ENCODE data around the gene OSBPL1A.

The OSBPL1A gene

GRCh38 chr18:24428709-24429108 is 31.1 kb upstream of the OSBPL1A start:
- no peak for TF ChIP-seq ZFX (IDR thresholded peaks at IDR 0.05; ENCODE audit: borderline replicate concordance)
- TF ChIP-seq, protein P1, sequence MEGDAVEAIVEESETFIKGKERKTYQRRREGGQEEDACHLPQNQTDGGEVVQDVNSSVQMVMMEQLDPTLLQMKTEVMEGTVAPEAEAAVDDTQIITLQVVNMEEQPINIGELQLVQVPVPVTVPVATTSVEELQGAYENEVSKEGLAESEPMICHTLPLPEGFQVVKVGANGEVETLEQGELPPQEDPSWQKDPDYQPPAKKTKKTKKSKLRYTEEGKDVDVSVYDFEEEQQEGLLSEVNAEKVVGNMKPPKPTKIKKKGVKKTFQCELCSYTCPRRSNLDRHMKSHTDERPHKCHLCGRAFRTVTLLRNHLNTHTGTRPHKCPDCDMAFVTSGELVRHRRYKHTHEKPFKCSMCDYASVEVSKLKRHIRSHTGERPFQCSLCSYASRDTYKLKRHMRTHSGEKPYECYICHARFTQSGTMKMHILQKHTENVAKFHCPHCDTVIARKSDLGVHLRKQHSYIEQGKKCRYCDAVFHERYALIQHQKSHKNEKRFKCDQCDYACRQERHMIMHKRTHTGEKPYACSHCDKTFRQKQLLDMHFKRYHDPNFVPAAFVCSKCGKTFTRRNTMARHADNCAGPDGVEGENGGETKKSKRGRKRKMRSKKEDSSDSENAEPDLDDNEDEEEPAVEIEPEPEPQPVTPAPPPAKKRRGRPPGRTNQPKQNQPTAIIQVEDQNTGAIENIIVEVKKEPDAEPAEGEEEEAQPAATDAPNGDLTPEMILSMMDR (IDR thresholded peaks at IDR 0.05), result no peak
- no peak overlapping the region for H3K27ac ChIP-seq

DNA sequence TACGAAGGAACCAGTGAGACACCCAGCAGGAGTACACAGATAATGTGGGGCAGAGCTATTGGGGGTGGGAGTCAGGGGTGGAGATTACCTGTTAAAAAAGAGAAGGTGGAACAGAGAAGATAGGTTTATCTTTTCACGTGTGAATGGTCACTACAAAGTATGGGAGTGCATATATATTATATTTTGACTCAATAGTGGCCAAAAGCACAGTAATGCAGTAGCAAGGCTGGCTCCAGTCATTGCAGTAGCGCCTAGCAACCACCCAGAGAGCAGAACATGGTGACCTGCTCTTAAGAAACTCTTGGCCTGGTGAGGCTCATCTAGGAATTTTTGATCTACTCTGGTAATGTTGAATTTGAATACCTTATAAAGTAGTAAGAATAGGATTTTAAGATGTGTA is 29.9 kb upstream of the OSBPL1A start:
- H3K27ac ChIP-seq, result no peak overlapping the region
- TF ChIP-seq ZFX (IDR thresholded peaks at IDR 0.05; ENCODE audit: borderline replicate concordance), result no peak
- TF ChIP-seq, protein P1 (IDR thresholded peaks at IDR 0.05), result no peak

DNA sequence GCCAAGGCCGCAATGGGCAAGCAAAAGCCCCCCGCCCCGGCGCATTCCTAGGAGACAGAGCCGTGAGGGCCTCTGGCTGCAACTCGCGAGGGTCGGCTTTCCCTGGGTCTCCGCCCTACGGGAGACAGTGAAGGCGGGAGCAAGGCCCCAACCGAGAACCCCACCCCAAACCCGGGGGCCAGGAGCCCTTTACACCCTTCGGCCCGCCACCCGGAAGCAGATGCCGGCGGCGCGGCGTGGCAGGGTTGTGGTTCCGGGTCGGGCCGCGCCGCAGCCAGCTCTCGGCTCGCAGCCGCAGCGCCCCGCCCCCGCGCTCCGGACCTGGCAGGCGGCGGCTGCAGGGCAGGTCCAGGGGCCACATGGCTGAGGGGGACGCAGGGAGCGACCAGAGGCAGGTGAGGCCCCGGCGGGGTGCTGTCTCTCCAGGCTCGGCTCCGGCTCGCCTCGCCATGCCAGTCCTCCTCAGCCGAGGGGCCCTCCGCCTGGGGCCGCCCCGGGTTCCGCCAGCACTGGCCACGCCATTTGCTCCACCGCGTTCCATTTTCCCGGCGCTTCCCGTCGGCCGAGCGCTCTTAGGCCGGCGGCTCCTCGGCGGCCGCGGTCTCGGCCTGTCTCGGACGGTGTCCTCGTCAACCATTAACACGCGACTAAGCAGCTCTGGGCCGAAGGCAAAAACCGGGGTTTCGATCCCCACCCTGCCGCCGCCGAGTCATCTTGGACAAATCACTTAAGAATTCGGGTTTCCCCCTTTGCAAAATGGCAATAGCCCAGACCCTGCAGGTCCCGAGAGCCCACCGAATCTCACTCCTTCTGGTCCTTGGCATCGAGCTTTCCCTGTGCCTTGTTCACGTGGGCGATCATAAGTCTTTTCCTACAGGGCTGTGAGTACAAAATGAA is 29.0 kb upstream of the OSBPL1A start, which contains the start of gene IMPACT:
Gene IMPACT, plus strand, starts transcription at position 273 of the 897 bp plus-strand sequence. Its CDS starts 87 bp downstream, at position 360.
- H3K27ac ChIP-seq, result peak within 1 kb of the TSS; percentile 67
- TF ChIP-seq ZFX (IDR thresholded peaks at IDR 0.05; ENCODE audit: borderline replicate concordance), result no peak
- TF ChIP-seq, protein P1 (IDR thresholded peaks at IDR 0.05), result no peak

- peak overlapping the region; percentile 67 for H3K27ac ChIP-seq
- no peak for TF ChIP-seq ZFX (IDR thresholded peaks at IDR 0.05; ENCODE audit: borderline replicate concordance)
- TF ChIP-seq, protein P1 (IDR thresholded peaks at IDR 0.05), result no peak
Observed at GRCh38 chr18:24426073-24426397, 28.4 kb upstream of the OSBPL1A start.

DNA sequence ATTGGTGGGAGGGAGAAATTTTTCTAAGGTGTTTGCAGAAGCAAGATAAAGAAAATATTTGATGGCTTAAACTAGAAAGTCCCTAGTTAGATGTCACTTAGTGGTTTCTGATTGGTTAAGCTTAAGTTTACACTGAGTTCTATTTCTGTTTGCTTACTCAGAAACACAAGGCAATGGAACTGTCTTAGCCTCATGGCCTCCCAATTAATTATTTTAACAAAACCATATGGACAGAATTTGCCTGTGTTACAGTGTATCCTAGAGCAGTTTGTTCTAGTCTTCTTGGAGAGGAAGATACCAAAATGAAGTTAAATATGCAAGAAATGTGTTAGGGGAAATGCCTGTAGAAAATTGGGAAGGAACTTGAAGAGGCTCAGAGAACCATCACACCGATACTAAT is 24.2 kb upstream of the OSBPL1A start:
- no peak overlapping the region for H3K27ac ChIP-seq
- TF ChIP-seq ZFX (IDR thresholded peaks at IDR 0.05; ENCODE audit: borderline replicate concordance), result no peak
- TF ChIP-seq, protein P1 (IDR thresholded peaks at IDR 0.05), result no peak

- TF ChIP-seq ZFX (IDR thresholded peaks at IDR 0.05; ENCODE audit: borderline replicate concordance), result no peak
- TF ChIP-seq, protein P1 (IDR thresholded peaks at IDR 0.05), result no peak
- H3K27ac ChIP-seq, result no peak overlapping the region
Observed at GRCh38 chr18:24420551-24420950, 22.9 kb upstream of the OSBPL1A start.

- H3K27ac ChIP-seq, result no peak overlapping the region
- TF ChIP-seq, protein P1 (IDR thresholded peaks at IDR 0.05), result no peak
- TF ChIP-seq ZFX (IDR thresholded peaks at IDR 0.05; ENCODE audit: borderline replicate concordance), result no peak
Observed at GRCh38 chr18:24417480-24417879, 19.9 kb upstream of the OSBPL1A start.

Data from 22Rv1 (cell line).